ENCODE results near the gene SFXN2. TPM values are rescaled to one million over a fixed set of nuclear protein-coding genes. Genes with fewer than 3 reads are reported as not detected.
"Not testable (repeated sequence)": the region's sequence is repeated elsewhere in the genome, so short reads cannot be mapped to it uniquely, and the experiment has no call there.

Gene SFXN2, protein sequence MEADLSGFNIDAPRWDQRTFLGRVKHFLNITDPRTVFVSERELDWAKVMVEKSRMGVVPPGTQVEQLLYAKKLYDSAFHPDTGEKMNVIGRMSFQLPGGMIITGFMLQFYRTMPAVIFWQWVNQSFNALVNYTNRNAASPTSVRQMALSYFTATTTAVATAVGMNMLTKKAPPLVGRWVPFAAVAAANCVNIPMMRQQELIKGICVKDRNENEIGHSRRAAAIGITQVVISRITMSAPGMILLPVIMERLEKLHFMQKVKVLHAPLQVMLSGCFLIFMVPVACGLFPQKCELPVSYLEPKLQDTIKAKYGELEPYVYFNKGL
- total RNA-seq (1 to 10 TPM; 1.2 to 3.2 (median 2.0) TPM), polyA plus RNA-seq (1 to 10 TPM in 2 of 3 donors, under 1 TPM in 1; 0.45 to 1.7 (median 1.5) TPM)
- long read RNA-seq, donor 1: 0 reads
- long read RNA-seq, donor 2, partial matches to known transcripts: 0 of 3 reads
- long read RNA-seq, donor 2, other reads (novel, unspliced or antisense): 3 of 3 reads

DNA sequence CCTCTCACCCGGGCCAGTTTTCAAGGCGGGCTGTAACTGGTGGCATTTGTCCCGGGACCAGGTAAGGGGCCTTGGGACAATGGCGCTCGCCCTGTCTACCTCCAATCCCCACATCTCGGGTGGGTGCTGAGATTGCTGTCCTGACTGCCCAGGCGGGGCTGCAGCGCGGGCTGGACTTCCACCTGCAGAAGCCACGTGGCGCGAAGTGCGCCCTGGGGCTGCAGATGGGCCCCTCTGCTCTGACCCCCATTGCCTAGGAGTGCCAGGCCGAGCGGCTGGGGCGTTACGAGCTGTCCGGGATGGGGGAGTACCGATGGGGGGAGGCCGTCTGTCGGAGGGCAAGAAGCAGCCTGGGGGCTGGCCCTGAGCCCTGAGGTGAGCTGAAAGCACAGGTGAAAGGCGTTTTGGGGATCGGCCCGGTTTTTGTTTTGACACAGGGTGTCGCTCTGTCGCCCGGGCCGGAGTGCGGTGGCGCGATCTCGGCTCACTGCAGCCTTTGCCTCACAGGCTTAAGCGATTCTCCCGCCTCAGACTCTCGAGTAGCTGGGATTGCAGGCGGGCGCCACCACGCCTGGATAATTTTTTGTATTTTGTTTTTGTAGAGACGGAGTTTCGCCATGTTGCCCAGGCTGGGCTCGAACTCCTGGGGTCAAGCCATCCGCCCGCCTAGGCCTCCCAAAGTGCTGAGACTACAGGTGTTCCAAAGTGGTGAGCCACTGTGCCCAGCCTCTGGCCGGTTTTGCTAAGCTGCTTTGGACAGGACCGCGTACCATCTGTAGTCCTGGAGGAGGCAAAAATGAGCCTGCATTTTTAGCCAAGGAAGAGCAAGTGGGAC lies at the start of gene SFXN2:
SFXN2 (plus strand) TSS at position 16 of the 835 bp plus-strand sequence. CDS start 12,001 bp downstream, outside the sequence.
- DNase-seq (no peak), ATAC-seq (peak in 2 of 4 donors; percentile 1 to 46)

DNA sequence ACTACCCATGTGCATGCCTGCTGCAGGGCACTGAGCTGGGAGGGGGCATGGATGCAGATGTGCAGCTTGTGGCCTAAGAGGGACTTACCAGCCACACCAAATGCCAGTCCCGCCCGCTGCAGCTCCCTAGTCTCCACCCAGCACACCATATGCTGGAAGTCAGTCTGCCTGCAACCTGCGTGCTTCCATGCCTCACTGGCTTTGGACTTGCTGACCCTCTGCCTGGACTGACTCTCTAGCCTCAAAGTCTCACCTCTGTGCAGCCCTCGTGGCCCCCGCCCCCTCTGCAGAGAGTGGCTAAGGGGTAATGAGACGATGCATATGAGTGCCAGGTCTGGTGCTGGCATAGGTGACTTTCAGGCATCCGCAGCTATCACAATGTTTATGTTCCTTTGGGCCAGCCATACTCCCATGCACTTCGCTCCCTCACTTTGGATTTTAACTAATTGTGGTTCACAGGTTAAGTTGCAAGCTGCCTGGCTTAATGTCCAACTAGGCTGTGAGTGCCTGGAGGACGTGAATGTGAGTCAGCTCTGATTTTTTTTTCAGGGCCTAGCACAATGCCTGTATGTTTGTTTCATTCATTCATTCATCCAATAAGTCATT lies 48.4 kb upstream of the SFXN2 start:
- DNase-seq: peak in 1 of 2 donors; percentile 20

More for the DNA sequence above, at the start of gene SFXN2:
- Histone ChIP-seq H3K4me3 (peak within 1 kb of the TSS; percentile 85), H3K27ac (peak within 1 kb of the TSS; percentile 69), H3K4me1 (peaks cover 40% of the 10 kb centered on the region), H3K27me3 (ENCODE audit: insufficient read depth in 3 of 3, low read length in 2 of 3) (no peaks in the 10 kb centered on the region), H3K9me3 (no peaks in the 10 kb centered on the region), H3K36me3 (ENCODE audit: insufficient read depth in 1 of 2, low read depth in 1 of 2) (peaks cover 0 to 9% of the 10 kb centered on the region in 2 donors)
- TF ChIP-seq, protein P1, sequence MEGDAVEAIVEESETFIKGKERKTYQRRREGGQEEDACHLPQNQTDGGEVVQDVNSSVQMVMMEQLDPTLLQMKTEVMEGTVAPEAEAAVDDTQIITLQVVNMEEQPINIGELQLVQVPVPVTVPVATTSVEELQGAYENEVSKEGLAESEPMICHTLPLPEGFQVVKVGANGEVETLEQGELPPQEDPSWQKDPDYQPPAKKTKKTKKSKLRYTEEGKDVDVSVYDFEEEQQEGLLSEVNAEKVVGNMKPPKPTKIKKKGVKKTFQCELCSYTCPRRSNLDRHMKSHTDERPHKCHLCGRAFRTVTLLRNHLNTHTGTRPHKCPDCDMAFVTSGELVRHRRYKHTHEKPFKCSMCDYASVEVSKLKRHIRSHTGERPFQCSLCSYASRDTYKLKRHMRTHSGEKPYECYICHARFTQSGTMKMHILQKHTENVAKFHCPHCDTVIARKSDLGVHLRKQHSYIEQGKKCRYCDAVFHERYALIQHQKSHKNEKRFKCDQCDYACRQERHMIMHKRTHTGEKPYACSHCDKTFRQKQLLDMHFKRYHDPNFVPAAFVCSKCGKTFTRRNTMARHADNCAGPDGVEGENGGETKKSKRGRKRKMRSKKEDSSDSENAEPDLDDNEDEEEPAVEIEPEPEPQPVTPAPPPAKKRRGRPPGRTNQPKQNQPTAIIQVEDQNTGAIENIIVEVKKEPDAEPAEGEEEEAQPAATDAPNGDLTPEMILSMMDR (IDR thresholded peaks at IDR 0.05): no peak
- 5 to 6% (median 5%) methylated on average over 45 to 46 of the region's 46 CpGs for WGBS, 3 donors
- intact Hi-C loops (cut with DNase I): no loop called here

DNA sequence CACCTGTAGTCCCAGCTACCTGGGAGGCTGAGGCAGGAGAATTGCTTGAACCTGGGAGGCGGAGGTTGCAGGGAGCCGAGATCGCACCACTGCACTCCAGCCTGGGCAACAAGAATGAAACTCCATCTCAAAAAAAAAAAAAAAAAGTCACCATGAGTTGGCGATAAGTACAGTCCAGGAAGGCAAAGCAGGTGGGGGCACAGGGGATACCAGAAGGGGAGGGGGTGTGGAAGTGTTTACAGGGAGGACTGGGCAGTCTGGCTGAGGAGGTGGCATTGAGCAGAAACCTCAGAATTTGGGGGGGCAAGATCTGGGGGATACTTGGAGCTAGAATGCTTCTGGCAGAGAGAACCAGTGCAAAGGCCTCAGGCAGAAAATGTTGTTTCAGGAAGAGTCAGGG lies 47.0 kb upstream of the SFXN2 start:
- DNase-seq; H3K4me3 ChIP-seq; H3K36me3 ChIP-seq (ENCODE audit: insufficient read depth in 1 of 2, low read depth in 1 of 2); H3K9me3 ChIP-seq; intact Hi-C loops (cut with DNase I); H3K4me1 ChIP-seq; H3K27ac ChIP-seq; ATAC-seq; H3K27me3 ChIP-seq (ENCODE audit: insufficient read depth in 3 of 3, low read length in 2 of 3): not testable (repeated sequence)
- 87 to 92% (median 90%) methylated on average over 4 of the region's 4 CpGs for WGBS, 3 donors

More for the DNA sequence above, 48.4 kb upstream of the SFXN2 start:
- H3K4me1 ChIP-seq: peaks cover 12% of the 10 kb centered on the region
- 69 to 80% (median 78%) methylated on average over 9 of the region's 9 CpGs for WGBS, 3 donors
- no peak for ATAC-seq
- no peaks in the 10 kb centered on the region for H3K9me3 ChIP-seq
- no peaks in the 10 kb centered on the region for H3K27me3 ChIP-seq (ENCODE audit: insufficient read depth in 3 of 3, low read length in 2 of 3)
- no peak overlapping the region for H3K27ac ChIP-seq
- no peaks in the 10 kb centered on the region for H3K36me3 ChIP-seq (ENCODE audit: insufficient read depth in 1 of 2, low read depth in 1 of 2)
- H3K4me3 ChIP-seq: no peak overlapping the region
- intact Hi-C loops (cut with DNase I): no loop called here
- TF ChIP-seq, protein P1 (IDR thresholded peaks at IDR 0.05): no peak

DNA sequence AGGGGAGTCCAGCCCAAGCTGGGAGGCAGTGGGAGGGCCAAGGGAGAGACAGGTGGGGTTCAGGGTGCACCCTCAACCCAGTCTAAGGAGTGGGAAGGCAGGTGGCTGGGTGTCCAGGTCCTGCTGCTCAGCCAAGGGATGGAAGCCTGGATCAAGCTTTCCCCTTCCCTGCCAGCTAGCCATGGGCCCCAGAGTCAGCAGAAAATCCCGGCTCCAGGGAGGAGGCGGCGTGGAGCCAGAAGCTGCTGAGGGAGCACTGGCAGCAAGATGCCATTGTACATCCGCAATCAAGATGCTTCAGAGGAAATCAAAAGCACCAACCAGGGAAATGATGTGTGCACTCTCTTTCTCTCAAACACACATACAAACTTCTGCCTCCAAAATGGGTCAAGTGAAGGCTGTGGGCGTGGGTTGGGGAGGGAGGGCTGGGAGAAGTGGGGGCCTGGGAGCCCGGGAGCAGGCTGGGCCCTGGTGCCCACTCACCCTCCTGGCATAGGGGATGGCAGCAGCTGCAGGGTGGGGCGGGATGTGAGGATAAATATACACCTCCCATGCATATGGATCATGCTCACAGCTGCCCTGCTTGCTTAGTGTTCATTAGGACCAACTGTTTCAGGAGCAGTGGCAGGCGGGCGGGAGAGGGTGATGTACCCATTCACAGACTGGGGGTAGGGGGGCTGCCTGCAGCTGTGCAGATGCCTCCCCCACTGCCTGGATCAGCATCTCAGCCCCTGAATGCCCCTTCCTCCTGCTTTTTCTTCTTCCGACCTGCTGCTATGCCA lies 45.9 kb upstream of the SFXN2 start:
- intact Hi-C loops (cut with DNase I): no loop called here
- Histone ChIP-seq H3K36me3 (ENCODE audit: insufficient read depth in 1 of 2, low read depth in 1 of 2) (no peaks in the 10 kb centered on the region), H3K27ac (no peak overlapping the region), H3K27me3 (ENCODE audit: insufficient read depth in 3 of 3, low read length in 2 of 3) (no peaks in the 10 kb centered on the region), H3K4me1 (peaks cover 17% of the 10 kb centered on the region), H3K4me3 (no peak overlapping the region), H3K9me3 (no peaks in the 10 kb centered on the region)
- ATAC-seq: peak in 2 of 4 donors; percentile 13 to 23
- TF ChIP-seq, protein P1 (IDR thresholded peaks at IDR 0.05): no peak
- 41 to 78% (median 59%) methylated on average over 10 of the region's 10 CpGs for WGBS, 3 donors
- DNase-seq: peak in 1 of 2 donors; percentile 49

All from psoas muscle (tissue), 8 donors.